GM12874 (cell line): ENCODE results near the gene IQGAP2.

Experiments used
- TF ChIP-seq, protein P1 (sequence below): IDR thresholded peaks from 2 replicates; pipeline ENCODE4 v1.5.1; 2011; ENCODE audit warnings: low read depth, mild to moderate bottlenecking, control low read depth, low read length, moderate library complexity; ENCODE audit not compliant: insufficient read depth

IQGAP2 gene

GRCh38 chr5:76406673-76407072, 3.6 kb downstream of the IQGAP2 start:
- TF ChIP-seq, protein P1, sequence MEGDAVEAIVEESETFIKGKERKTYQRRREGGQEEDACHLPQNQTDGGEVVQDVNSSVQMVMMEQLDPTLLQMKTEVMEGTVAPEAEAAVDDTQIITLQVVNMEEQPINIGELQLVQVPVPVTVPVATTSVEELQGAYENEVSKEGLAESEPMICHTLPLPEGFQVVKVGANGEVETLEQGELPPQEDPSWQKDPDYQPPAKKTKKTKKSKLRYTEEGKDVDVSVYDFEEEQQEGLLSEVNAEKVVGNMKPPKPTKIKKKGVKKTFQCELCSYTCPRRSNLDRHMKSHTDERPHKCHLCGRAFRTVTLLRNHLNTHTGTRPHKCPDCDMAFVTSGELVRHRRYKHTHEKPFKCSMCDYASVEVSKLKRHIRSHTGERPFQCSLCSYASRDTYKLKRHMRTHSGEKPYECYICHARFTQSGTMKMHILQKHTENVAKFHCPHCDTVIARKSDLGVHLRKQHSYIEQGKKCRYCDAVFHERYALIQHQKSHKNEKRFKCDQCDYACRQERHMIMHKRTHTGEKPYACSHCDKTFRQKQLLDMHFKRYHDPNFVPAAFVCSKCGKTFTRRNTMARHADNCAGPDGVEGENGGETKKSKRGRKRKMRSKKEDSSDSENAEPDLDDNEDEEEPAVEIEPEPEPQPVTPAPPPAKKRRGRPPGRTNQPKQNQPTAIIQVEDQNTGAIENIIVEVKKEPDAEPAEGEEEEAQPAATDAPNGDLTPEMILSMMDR, result no peak

- TF ChIP-seq, protein P1, result no peak
Measured at GRCh38 chr5:76408104-76408654, 5.1 kb downstream of the IQGAP2 start.

DNA sequence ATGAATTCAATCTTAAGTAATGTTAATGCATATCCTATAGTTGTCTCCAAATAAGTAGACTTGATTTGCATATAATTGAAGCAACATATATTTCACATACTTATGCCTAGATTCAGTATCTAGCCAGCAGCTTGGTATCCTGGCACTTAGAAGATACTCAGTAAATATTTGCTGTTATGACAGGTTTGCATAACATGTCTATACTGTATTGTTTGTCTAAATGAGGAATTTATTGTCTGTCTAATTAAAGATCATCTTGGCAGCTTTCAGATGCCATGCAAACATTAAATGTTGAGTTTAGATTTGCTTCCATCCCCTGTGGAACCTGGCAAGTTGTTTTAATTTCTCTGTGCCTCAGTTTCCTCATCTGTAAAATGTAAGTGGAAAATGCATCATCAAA, 9.4 kb downstream of the IQGAP2 start:
- TF ChIP-seq, protein P1, result no peak

- TF ChIP-seq, protein P1, result no peak
Measured at GRCh38 chr5:76413746-76414145, 10.7 kb downstream of the IQGAP2 start.

DNA sequence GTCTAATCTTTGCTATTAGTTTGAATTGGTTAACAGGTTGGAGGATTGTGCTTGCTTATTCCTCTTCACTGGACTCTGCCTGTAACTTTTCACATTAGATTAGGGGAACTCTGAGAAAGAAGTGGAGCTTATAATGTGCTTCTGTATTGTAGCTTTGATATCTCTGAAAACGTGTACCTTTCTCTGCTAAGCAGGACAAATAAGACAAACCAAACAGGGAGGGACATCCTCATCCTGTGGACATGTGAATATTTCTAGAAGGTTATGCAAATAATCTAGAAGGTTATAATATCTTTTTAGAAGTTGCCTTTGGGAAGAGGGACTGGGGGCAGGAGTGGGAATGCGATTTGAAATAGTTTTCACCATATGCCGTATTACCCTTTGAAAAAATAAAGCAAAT, 11.7 kb downstream of the IQGAP2 start:
- TF ChIP-seq, protein P1, result no peak

GRCh38 chr5:76415855-76416254, 12.8 kb downstream of the IQGAP2 start:
- TF ChIP-seq, protein P1, result no peak

DNA sequence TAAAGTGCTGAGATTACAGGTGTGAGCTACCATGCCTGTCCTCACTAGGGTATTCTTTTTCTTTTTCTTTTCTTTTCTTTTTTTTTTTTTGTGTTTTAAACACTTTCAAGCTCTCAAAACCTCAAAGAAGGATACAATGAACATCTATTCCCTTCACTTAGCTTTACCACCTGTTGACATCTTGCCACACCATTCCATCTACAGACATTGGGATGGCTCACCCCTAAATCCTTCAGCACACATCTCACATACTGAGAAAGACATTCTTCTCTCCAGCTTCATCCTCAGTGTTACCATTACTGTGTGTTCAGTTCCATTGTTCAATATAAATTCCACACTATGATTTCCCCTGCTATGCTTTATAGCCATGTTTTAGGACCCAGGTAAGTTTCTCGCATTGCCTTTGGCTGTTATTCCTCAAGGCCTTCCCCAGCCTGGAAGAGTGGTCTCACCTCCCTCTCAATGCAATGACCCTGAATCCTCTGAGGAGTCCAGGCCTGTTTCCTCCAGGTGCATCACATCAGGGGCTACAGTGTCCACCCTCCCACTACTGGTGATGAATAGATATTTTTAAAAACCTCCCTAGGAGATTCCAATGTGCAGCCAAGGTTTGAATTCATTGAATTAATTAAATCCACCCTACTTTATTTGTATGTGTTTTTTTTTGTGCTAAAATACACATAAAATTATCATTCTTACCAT, 16.7 kb downstream of the IQGAP2 start:
- TF ChIP-seq, protein P1, result no peak
